H9 (cell line): Measurements from ENCODE around the gene SLC30A7. TPM values are rescaled to one million over a fixed set of nuclear protein-coding genes. Genes with fewer than 3 reads are reported as not detected.

Source experiments
- DNase-seq: peaks from one replicate; pipeline ENCODE4 v3.0.0-alpha.2; 2017
- H2AFZ ChIP-seq: one replicate; pipeline ENCODE4 v1.6.1; 2013; ENCODE audit warnings: mild to moderate bottlenecking, low read length, control low read depth, moderate library complexity
- H2AK5ac ChIP-seq: 2 replicates; pipeline ENCODE4 v1.6.1; 2013; ENCODE audit warnings: low read length, control low read depth, mixed read lengths; ENCODE audit not compliant: insufficient read length
- H2BK120ac ChIP-seq: one replicate; pipeline ENCODE4 v1.6.1; 2013; ENCODE audit warnings: low read depth, mild to moderate bottlenecking, low read length, control low read depth, inconsistent platforms; ENCODE audit not compliant: poor library complexity, severe bottlenecking
- H2BK12ac ChIP-seq: 2 replicates; pipeline ENCODE4 v1.6.1; 2013; ENCODE audit warnings: low read length, control low read depth, mixed read lengths, low read depth; ENCODE audit not compliant: insufficient read length
- H2BK15ac ChIP-seq: 2 replicates; pipeline ENCODE4 v1.6.1; 2013; ENCODE audit warnings: low read depth, low read length, control low read depth
- H2BK20ac ChIP-seq: one replicate; pipeline ENCODE4 v1.6.1; 2013; ENCODE audit warnings: low read depth, mild to moderate bottlenecking, low read length, control low read depth, inconsistent platforms; ENCODE audit not compliant: poor library complexity, severe bottlenecking
- H2BK5ac ChIP-seq: 2 replicates; pipeline ENCODE4 v1.6.1; 2013; ENCODE audit warnings: low read length, control low read depth, mixed read lengths; ENCODE audit not compliant: insufficient read length
- H3K14ac ChIP-seq: 2 replicates; pipeline ENCODE4 v1.6.1; 2013; ENCODE audit warnings: low read length, control low read depth; ENCODE audit not compliant: insufficient read depth
- H3K18ac ChIP-seq: 2 replicates; pipeline ENCODE4 v1.6.1; 2013; ENCODE audit warnings: low read depth, mild to moderate bottlenecking, mixed read lengths, low read length, control low read depth; ENCODE audit not compliant: insufficient read length
- H3K23ac ChIP-seq: 2 replicates; pipeline ENCODE4 v1.6.1; 2013; ENCODE audit warnings: low read length, control low read depth, mixed read lengths, low read depth; ENCODE audit not compliant: insufficient read length
- H3K23me2 ChIP-seq: 2 replicates; pipeline ENCODE4 v1.6.1; 2013; ENCODE audit warnings: low read depth, mild to moderate bottlenecking, mixed read lengths, low read length, control low read depth; ENCODE audit not compliant: insufficient read length, poor library complexity, severe bottlenecking
- H3K27ac ChIP-seq: 2 replicates; pipeline ENCODE4 v1.5.1; 2013; ENCODE audit warnings: low read length, control low read depth, mixed read lengths, low read depth; ENCODE audit not compliant: insufficient read length
- H3K27me3 ChIP-seq: 2 replicates; pipeline ENCODE4 v1.6.1; 2013; ENCODE audit warnings: low read length, control low read depth, inconsistent platforms; ENCODE audit not compliant: insufficient read depth
- H3K4ac ChIP-seq: 2 replicates; pipeline ENCODE4 v1.6.1; 2013; ENCODE audit warnings: low read depth, mild to moderate bottlenecking, control low read depth, inconsistent platforms, low read length, moderate library complexity
- H3K4me1 ChIP-seq: 2 replicates; pipeline ENCODE4 v1.6.1; 2013; ENCODE audit warnings: low read length, control low read depth, inconsistent platforms; ENCODE audit not compliant: insufficient read depth
- H3K4me2 ChIP-seq: 2 replicates; pipeline ENCODE4 v1.6.1; 2013; ENCODE audit warnings: low read length, control low read depth, mixed read lengths; ENCODE audit not compliant: insufficient read length, insufficient read depth
- H3K56ac ChIP-seq: 2 replicates; pipeline ENCODE4 v1.6.1; 2013; ENCODE audit warnings: low read depth, mild to moderate bottlenecking, mixed read lengths, low read length, control low read depth; ENCODE audit not compliant: insufficient read length
- H3K79me1 ChIP-seq: 2 replicates; pipeline ENCODE4 v1.6.1; 2013; ENCODE audit warnings: low read depth, mild to moderate bottlenecking, moderate library complexity, low read length, control low read depth, inconsistent platforms; ENCODE audit not compliant: insufficient read depth, poor library complexity, severe bottlenecking
- H3K79me2 ChIP-seq: 2 replicates; pipeline ENCODE4 v1.6.1; 2013; ENCODE audit warnings: low read length, control low read depth, inconsistent platforms; ENCODE audit not compliant: insufficient read depth
- H3K9ac ChIP-seq: 2 replicates; pipeline ENCODE4 v1.6.1; 2013; ENCODE audit warnings: low read length, control low read depth, mixed read lengths; ENCODE audit not compliant: insufficient read length; ENCODE audit errors: extremely low read depth
- H3K9me3 ChIP-seq: one replicate; pipeline ENCODE4 v1.6.1; 2013; ENCODE audit warnings: low read depth, low read length, inconsistent platforms; ENCODE audit not compliant: control insufficient read depth
- H3T11ph ChIP-seq: one replicate; pipeline ENCODE4 v1.6.1; 2013; ENCODE audit warnings: mild to moderate bottlenecking, low read length, control low read depth, inconsistent platforms
- H4K20me1 ChIP-seq: one replicate; pipeline ENCODE4 v1.6.1; 2013; ENCODE audit not compliant: control insufficient read depth, insufficient read length, insufficient read depth
- H4K5ac ChIP-seq: 2 replicates; pipeline ENCODE4 v1.6.1; 2013; ENCODE audit warnings: low read depth, mild to moderate bottlenecking, mixed read lengths, low read length, control low read depth; ENCODE audit not compliant: insufficient read length
- H4K8ac ChIP-seq: replicated peaks from 2 replicates; pipeline ENCODE4 v1.6.1; 2013; ENCODE audit warnings: low read length, control low read depth, mixed read lengths, low read depth; ENCODE audit not compliant: insufficient read length
- H4K91ac ChIP-seq: 2 replicates; pipeline ENCODE4 v1.6.1; 2013; ENCODE audit warnings: low read depth, mild to moderate bottlenecking, moderate library complexity, mixed read lengths, low read length, control low read depth; ENCODE audit not compliant: insufficient read length
- H3K27ac Mint-ChIP-seq, 3 experiments: 2 replicates in 2 of 3; 3 replicates in 1 of 3; pipeline ENCODE4 v1.8.0; 2020 to 2021; ENCODE audit warnings: mixed read lengths in 3 of 3, mild to moderate bottlenecking in 1 of 3, moderate library complexity in 1 of 3
- H3K27me3 Mint-ChIP-seq: 2 replicates; pipeline ENCODE4 v1.8.0; 2021; ENCODE audit warnings: low read depth, mild to moderate bottlenecking, moderate library complexity, mixed read lengths
- H3K36me3 Mint-ChIP-seq, 3 experiments: 2 replicates in 2 of 3; 3 replicates in 1 of 3; pipeline ENCODE4 v1.8.0; 2020 to 2021; ENCODE audit warnings: low read depth in 3 of 3, mixed read lengths in 3 of 3; ENCODE audit not compliant: insufficient read depth in 1 of 3
- H3K4me1 Mint-ChIP-seq, 2 experiments: 2 replicates each; pipeline ENCODE4 v1.8.0; 2020; ENCODE audit warnings: mixed read lengths in 2 of 2
- H3K4me3 Mint-ChIP-seq, 2 experiments: 2 replicates in 1 of 2; 3 replicates in 1 of 2; pipeline ENCODE4 v1.8.0; 2020 to 2021; ENCODE audit warnings: mild to moderate bottlenecking in 2 of 2, mixed read lengths in 2 of 2, moderate library complexity in 1 of 2
- H3K9me3 Mint-ChIP-seq, 2 experiments: 2 replicates in 1 of 2; 3 replicates in 1 of 2; pipeline ENCODE4 v1.8.0; 2020; ENCODE audit warnings: mild to moderate bottlenecking in 2 of 2, mixed read lengths in 2 of 2, moderate library complexity in 1 of 2
- WGBS: extraction: QIAGEN DNeasy Blood & Tissue Kit; methylation state at CpG from one replicate; pipeline ENCODE4 v1.1.7; 2013; ENCODE audit warnings: missing lambda C conversion rate, low lambda C conversion rate, mixed read lengths; ENCODE audit not compliant: insufficient read length; ENCODE audit errors: extremely low coverage; 5-methylcytosine and 5-hydroxymethylcytosine counted together
- total RNA-seq: library from RNA; stranded (reverse); gene quantifications from 2 replicates; pipeline ENCODE4 v1.2.1, GENCODE V29; 2021
- TF ChIP-seq, protein P1 (sequence below): fragments of 200-600 bp; sonication (generic); conservative IDR thresholded peaks from 3 replicates; pipeline ENCODE4 v1.8.0; 2021; ENCODE audit warnings: antibody characterized with exemption, mild to moderate bottlenecking

Gene SLC30A7
- total RNA-seq, 1 experiment from 2014 or later: 25.6 TPM

DNA sequence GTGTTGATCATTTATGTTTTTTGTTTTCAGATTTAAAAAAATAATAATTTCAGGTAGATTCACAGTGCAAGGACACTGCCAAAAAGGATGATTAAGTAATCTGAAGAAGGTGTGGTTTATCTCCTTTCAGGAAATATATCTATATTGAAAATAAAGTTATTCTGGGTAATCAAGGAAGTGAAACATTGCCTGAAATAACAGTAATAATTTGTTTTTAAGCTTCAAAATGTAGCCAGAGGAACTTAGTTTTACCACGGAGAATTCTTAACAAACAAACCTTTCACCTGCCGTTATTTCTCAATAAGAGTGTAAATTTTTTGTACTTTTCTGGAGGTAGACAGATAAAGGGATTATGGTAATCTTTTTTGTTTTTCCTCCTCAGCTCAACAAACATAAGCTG, 132.6 kb downstream of the SLC30A7 start:
- Histone ChIP-seq H2BK5ac (no peak overlapping the region), H4K8ac (no peak overlapping the region), H3K23ac (no peak overlapping the region), H3K27ac (no peak overlapping the region), H4K20me1 (no peaks in the 10 kb centered on the region), H3K4ac (no peak overlapping the region), H2AFZ (no peak overlapping the region), H3K9ac (no peak overlapping the region), H2AK5ac (no peak overlapping the region), H3K14ac (no peak overlapping the region), H3K79me1 (no peaks in the 10 kb centered on the region), H3K4me2 (no peak overlapping the region), H3T11ph (no peak overlapping the region), H4K91ac (no peak overlapping the region), H3K23me2 (peaks cover 5% of the 10 kb centered on the region), H2BK12ac (no peak overlapping the region), H3K4me1 (no peaks in the 10 kb centered on the region), H2BK15ac (no peak overlapping the region), H2BK20ac (no peak overlapping the region), H4K5ac (no peak overlapping the region), H3K9me3 (no peaks in the 10 kb centered on the region), H3K27me3 (no peaks in the 10 kb centered on the region), H3K18ac (no peak overlapping the region), H3K79me2 (peaks cover 4% of the 10 kb centered on the region; the same call in 1 of the 2 replicates), H3K56ac (no peak overlapping the region), H2BK120ac (no peak overlapping the region)
- WGBS: no CpG with 5 or more reads among the region's 2 CpGs
- TF ChIP-seq, protein P1, sequence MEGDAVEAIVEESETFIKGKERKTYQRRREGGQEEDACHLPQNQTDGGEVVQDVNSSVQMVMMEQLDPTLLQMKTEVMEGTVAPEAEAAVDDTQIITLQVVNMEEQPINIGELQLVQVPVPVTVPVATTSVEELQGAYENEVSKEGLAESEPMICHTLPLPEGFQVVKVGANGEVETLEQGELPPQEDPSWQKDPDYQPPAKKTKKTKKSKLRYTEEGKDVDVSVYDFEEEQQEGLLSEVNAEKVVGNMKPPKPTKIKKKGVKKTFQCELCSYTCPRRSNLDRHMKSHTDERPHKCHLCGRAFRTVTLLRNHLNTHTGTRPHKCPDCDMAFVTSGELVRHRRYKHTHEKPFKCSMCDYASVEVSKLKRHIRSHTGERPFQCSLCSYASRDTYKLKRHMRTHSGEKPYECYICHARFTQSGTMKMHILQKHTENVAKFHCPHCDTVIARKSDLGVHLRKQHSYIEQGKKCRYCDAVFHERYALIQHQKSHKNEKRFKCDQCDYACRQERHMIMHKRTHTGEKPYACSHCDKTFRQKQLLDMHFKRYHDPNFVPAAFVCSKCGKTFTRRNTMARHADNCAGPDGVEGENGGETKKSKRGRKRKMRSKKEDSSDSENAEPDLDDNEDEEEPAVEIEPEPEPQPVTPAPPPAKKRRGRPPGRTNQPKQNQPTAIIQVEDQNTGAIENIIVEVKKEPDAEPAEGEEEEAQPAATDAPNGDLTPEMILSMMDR: no peak
- peaks cover 14 to 19% of the 10 kb centered on the region in 2 experiments for H3K4me1 Mint-ChIP-seq
- H3K27ac Mint-ChIP-seq: no peak overlapping the region
- no peak overlapping the region for H3K4me3 Mint-ChIP-seq
- H3K27me3 Mint-ChIP-seq: no peaks in the 10 kb centered on the region
- H3K36me3 Mint-ChIP-seq: peaks cover 0 to 21% (median 6%) of the 10 kb centered on the region in 3 experiments; a peak in 6 of 7 replicates
- no peak for DNase-seq
- H3K9me3 Mint-ChIP-seq: no peaks in the 10 kb centered on the region; a peak in 1 of 5 replicates
